Right lobe of liver (tissue), 6 donors: Measurements from ENCODE around the gene HORMAD2. TPM values are rescaled to one million over a fixed set of nuclear protein-coding genes. Genes with fewer than 3 reads are reported as not detected.

Experiments used
- ATAC-seq, 4 donors: fragments of 200-7000 bp; cut with Tn5 transposase; one replicate each; pipeline ENCODE4 v1.9.1; 2020; ENCODE audit warnings: mild to moderate bottlenecking in 4 of 4, moderate library complexity in 4 of 4
- DNase-seq, 3 donors: peaks; one replicate each; pipeline ENCODE4 v3.0.0-alpha.2; 2020
- H3K27ac ChIP-seq, 3 donors: fragments of 200-600 bp; one replicate each; pipeline ENCODE4 v1.8.0; 2022
- H3K27me3 ChIP-seq, 2 donors: fragments of 200-600 bp; one replicate each; pipeline ENCODE4 v1.8.0; 2022
- H3K36me3 ChIP-seq, 4 donors: fragments of 200-600 bp; sonication (generic) in 1 of 4; one replicate each; pipeline versions ENCODE4 v1.5.1 to v1.8.0; 2017 to 2022; ENCODE audit warnings: control low read depth in 1 of 4
- H3K4me1 ChIP-seq, 4 donors: fragments of 200-600 bp; sonication (generic) in 1 of 4; one replicate each; pipeline versions ENCODE4 v1.5.1 to v1.8.0; 2017 to 2022; ENCODE audit warnings: control low read depth in 1 of 4
- H3K4me3 ChIP-seq, 3 donors: fragments of 200-600 bp; one replicate each; pipeline ENCODE4 v1.8.0; 2022
- H3K9me3 ChIP-seq, 4 donors: fragments of 200-600 bp; sonication (generic) in 1 of 4; one replicate each; pipeline versions ENCODE4 v1.5.1 to v1.8.0; 2017 to 2022; ENCODE audit warnings: control low read depth in 1 of 4
- CTCF ChIP-seq, 4 donors: fragments of 200-600 bp in 3 of 4; fragments of 450-650 bp in 1 of 4; IDR thresholded peaks; one replicate each; pipeline versions ENCODE4 v1.5.1 to v1.8.0; 2016 to 2022; ENCODE audit warnings: antibody characterized with exemption in 4 of 4, mild to moderate bottlenecking in 2 of 4
- POLR2A ChIP-seq: fragments of 450-650 bp; IDR thresholded peaks from one replicate; pipeline ENCODE4 v1.6.1; 2017; ENCODE audit warnings: antibody characterized with exemption, mild to moderate bottlenecking
- WGBS: methylation state at CpG from one replicate; pipeline ENCODE4 v1.1.6; 2018; ENCODE audit warnings: low coverage, low lambda C conversion rate; ENCODE audit not compliant: insufficient coverage; ENCODE audit errors: missing lambda C conversion rate; 5-methylcytosine and 5-hydroxymethylcytosine counted together
- intact Hi-C, 2 donors: fragments of 100-400 bp; cut with DNase I; formaldehyde crosslinking; loops; one replicate each; pipeline versions ENCODE4 v1.11.2 to v1.14.1; 2022
- total RNA-seq, 6 experiments: library from RNA; depleted of rRNA in 2 of 6; stranded (reverse); fragments of >200 nt in 2 of 6; fragmentation: NEBNext Ultra II Directional in 3 of 6; extraction: Animal tissue kit (Norgen Biotek cat#: 25700) in 3 of 6; gene quantifications; one replicate each; pipeline versions ENCODE4 v1.1.0 to v1.2.4, GENCODE V29; 2016 to 2023
- donor health status: DM: no; HTN: yes; CAD: no.
- donor health status: DM: no; HTN: no; CAD: no.
- donor health status: DM: no; HTN: no; CAD: no.
- donor health status: DM: no; HTN: yes; CAD: no.
- donor health status: DM: no; HTN: yes; CAD: no.

Gene HORMAD2
- total RNA-seq, 6 experiments from 2014 or later, result 0.50 to 3.0 (median 1.6) TPM; not detected in 1

- no peaks in the 10 kb centered on the region for H3K9me3 ChIP-seq
- no peak overlapping the region for H3K27ac ChIP-seq
- ATAC-seq (peak; percentile 34 to 51 (median 46)), DNase-seq (no peak)
- H3K36me3 ChIP-seq, result no peaks in the 10 kb centered on the region
- no peak overlapping the region for H3K4me3 ChIP-seq
- H3K27me3 ChIP-seq, result no peaks in the 10 kb centered on the region
- peaks cover 0 to 27% (median 1%) of the 10 kb centered on the region in 4 donors for H3K4me1 ChIP-seq
- 47% methylated on average over 3 of the region's 3 CpGs for WGBS
- TF ChIP-seq POLR2A, result no peak
- TF ChIP-seq CTCF (IDR thresholded peaks at IDR 0.05), result no peak
- intact Hi-C loops, result no loop called here
Measured at GRCh38 chr22:30047364-30047738, 32.9 kb upstream of the HORMAD2 start.

- ATAC-seq (peak in 2 of 4 donors; percentile 60 to 78), DNase-seq (no peak)
- Histone ChIP-seq H3K4me3 (no peak overlapping the region), H3K36me3 (no peaks in the 10 kb centered on the region), H3K4me1 (peaks cover 0 to 27% (median 1%) of the 10 kb centered on the region in 4 donors), H3K27ac (peak overlapping the region in 1 of 3 donors; percentile 78), H3K27me3 (no peaks in the 10 kb centered on the region), H3K9me3 (no peaks in the 10 kb centered on the region)
- intact Hi-C loops, result no loop called here
- whole genome bisulfite sequencing, result 16% methylated on average over 2 of the region's 2 CpGs
- TF ChIP-seq CTCF (IDR thresholded peaks at IDR 0.05) (no peak), POLR2A (no peak)
Measured at GRCh38 chr22:30048681-30049080, 31.6 kb upstream of the HORMAD2 start.

- no peak for ATAC-seq
- no peaks in the 10 kb centered on the region for H3K36me3 ChIP-seq
- no peak for TF ChIP-seq POLR2A
- no peak for TF ChIP-seq CTCF (IDR thresholded peaks at IDR 0.05)
- WGBS, result 89% methylated on average over 10 of the region's 10 CpGs
- H3K4me3 ChIP-seq, result no peak overlapping the region
- peaks cover 0 to 8% (median 0%) of the 10 kb centered on the region in 4 donors for H3K9me3 ChIP-seq
- intact Hi-C loops, result no loop called here
- H3K27ac ChIP-seq, result no peak overlapping the region
- DNase-seq, result no peak
- no peaks in the 10 kb centered on the region for H3K27me3 ChIP-seq
- H3K4me1 ChIP-seq, result peaks cover 0 to under 1% (median 0%) of the 10 kb centered on the region in 4 donors
Measured at GRCh38 chr22:30054067-30054763, 26.0 kb upstream of the HORMAD2 start.

- H3K27me3 ChIP-seq, result no peaks in the 10 kb centered on the region
- H3K9me3 ChIP-seq, result peaks cover 0 to 8% (median 0%) of the 10 kb centered on the region in 4 donors
- H3K27ac ChIP-seq, result no peak overlapping the region
- no peaks in the 10 kb centered on the region for H3K36me3 ChIP-seq
- ATAC-seq (no peak), DNase-seq (no peak)
- TF ChIP-seq POLR2A (no peak), CTCF (IDR thresholded peaks at IDR 0.05) (no peak)
- intact Hi-C loops, result no loop called here
- no peak overlapping the region for H3K4me3 ChIP-seq
- no peaks in the 10 kb centered on the region for H3K4me1 ChIP-seq
Measured at GRCh38 chr22:30054764-30055069, 25.5 kb upstream of the HORMAD2 start.
